PC-3 (cell line): ENCODE measurements around the gene ARHGAP32. TPM values are rescaled to one million over a fixed set of nuclear protein-coding genes. Genes with fewer than 3 reads are reported as not detected.

Experiments
- ATAC-seq: fragments of 200-7000 bp; cut with Tn5 transposase; 2 replicates; pipeline ENCODE4 v1.9.1; 2020; ENCODE audit warnings: mild to moderate bottlenecking, moderate library complexity
- BruUV-seq: library from RNA; stranded (reverse); fragments of 400-500 nt; replicated peaks from 2 replicates; lab custom pipeline; 2021; lab: Mats Ljungman, UMichigan
- CTCF ChIA-PET: fragments of 300-600 bp; sonication (Branson Sonifier 250); formaldehyde crosslinking; loops from one replicate; lab custom pipeline; 2022; ENCODE audit warnings: antibody characterized with exemption; lab: Charles Lee
- POLR2A ChIA-PET: fragments of 300-600 bp; sonication (Branson Sonifier 250); formaldehyde crosslinking; loops from one replicate; lab custom pipeline; 2022; ENCODE audit warnings: antibody characterized with exemption; ENCODE audit not compliant: unreplicated experiment; lab: Charles Lee
- DNase-seq: peaks from one replicate; pipeline ENCODE4 v3.0.0-alpha.2; 2015
- H2AFZ ChIP-seq: fragments of 300-600 bp; sonication (generic); 2 replicates; pipeline ENCODE4 v1.6.0; 2016; ENCODE audit warnings: antibody characterized with exemption, low read length
- H3F3A ChIP-seq: fragments of 300-600 bp; sonication (generic); one replicate; pipeline ENCODE4 v1.6.0; 2017; ENCODE audit warnings: antibody characterized with exemption, low read length, control low read depth, mild to moderate bottlenecking; ENCODE audit not compliant: unreplicated experiment
- H3K27ac ChIP-seq: fragments of 300-600 bp; sonication (generic); 2 replicates; pipeline ENCODE4 v1.5.1; 2016; ENCODE audit warnings: mild to moderate bottlenecking, low read length
- H3K27me3 ChIP-seq: fragments of 300-600 bp; sonication (generic); 2 replicates; pipeline ENCODE4 v1.6.1; 2016; ENCODE audit warnings: low read length, mixed read lengths
- H3K36me3 ChIP-seq: fragments of 300-600 bp; sonication (generic); 2 replicates; pipeline ENCODE4 v1.6.1; 2016; ENCODE audit warnings: low read depth, mixed run types, low read length, mixed read lengths
- H3K4me1 ChIP-seq: fragments of 300-600 bp; sonication (generic); 2 replicates; pipeline ENCODE4 v1.5.1; 2016; ENCODE audit warnings: low read length; ENCODE audit not compliant: insufficient read depth
- H3K4me2 ChIP-seq: fragments of 300-600 bp; sonication (generic); 2 replicates; pipeline ENCODE4 v1.6.0; 2016; ENCODE audit warnings: low read length
- H3K4me3 ChIP-seq: fragments of 300-600 bp; sonication (generic); 2 replicates; pipeline ENCODE4 v1.5.1; 2016; ENCODE audit warnings: mild to moderate bottlenecking, low read length, mixed read lengths
- H3K79me2 ChIP-seq: fragments of 300-600 bp; sonication (generic); 2 replicates; pipeline ENCODE4 v1.6.1; 2017; ENCODE audit warnings: low read length, mixed read lengths
- H3K9ac ChIP-seq: fragments of 300-600 bp; sonication (generic); 2 replicates; pipeline ENCODE4 v1.6.0; 2016; ENCODE audit warnings: mild to moderate bottlenecking, low read length
- H3K9me2 ChIP-seq: fragments of 300-600 bp; sonication (generic); replicated peaks from 2 replicates; pipeline ENCODE4 v1.6.1; 2016; ENCODE audit warnings: mixed run types, low read length, mixed read lengths
- H3K9me3 ChIP-seq: fragments of 300-600 bp; sonication (generic); 2 replicates; pipeline ENCODE4 v1.6.1; 2016; ENCODE audit warnings: low read length, mixed read lengths
- H4K20me1 ChIP-seq: fragments of 300-600 bp; sonication (generic); 2 replicates; pipeline ENCODE4 v1.6.1; 2016; ENCODE audit warnings: low read length, mixed read lengths
- EZH2 ChIP-seq: fragments of 300-600 bp; sonication (generic); IDR thresholded peaks from one replicate; pipeline ENCODE4 v1.6.1; 2017; ENCODE audit warnings: antibody characterized with exemption, mild to moderate bottlenecking, low read length; ENCODE audit not compliant: unreplicated experiment
- EZH2phosphoT487 ChIP-seq: fragments of 300-600 bp; sonication (generic); IDR thresholded peaks from 2 replicates; pipeline ENCODE4 v1.6.1; 2018; ENCODE audit warnings: mild to moderate bottlenecking, antibody characterized with exemption, low read length, borderline replicate concordance
- intact Hi-C: fragments of 100-400 bp; cut with micrococcal nuclease; formaldehyde crosslinking; loops from 2 replicates; pipeline ENCODE4 v1.9.0; 2023
- total RNA-seq: library from RNA; depleted of rRNA; stranded (reverse); fragments of >200 nt; gene quantifications from 2 replicates; pipeline ENCODE4 v1.2.3, GENCODE V29; 2014
- TF ChIP-seq, protein P1 (sequence below): fragments of 300-600 bp; sonication (generic); conservative IDR thresholded peaks from 2 replicates; pipeline ENCODE4 v1.5.1; 2017; ENCODE audit warnings: antibody characterized with exemption, low read depth, mild to moderate bottlenecking, low read length

Gene ARHGAP32
- total RNA-seq, 1 experiment from 2014 or later, result 13.7 TPM

DNA sequence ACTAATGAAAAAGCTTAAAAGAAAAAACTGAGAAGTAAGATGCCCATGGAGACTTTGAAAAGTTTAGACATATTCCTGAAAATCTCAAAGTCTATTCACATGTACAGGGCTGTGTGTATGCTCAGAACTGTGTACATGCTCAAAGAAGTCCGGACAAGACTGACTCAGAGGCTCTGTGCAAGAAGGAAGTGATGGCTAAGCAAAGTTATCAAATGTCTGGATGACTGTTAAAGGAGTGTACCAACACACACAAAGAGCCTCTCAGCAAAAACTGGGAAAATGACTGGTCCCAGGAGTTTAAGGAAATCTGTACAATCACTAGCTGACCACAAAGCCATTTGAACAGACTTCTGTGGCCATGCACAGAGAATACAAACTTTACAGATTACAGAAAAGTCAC lies 33.1 kb upstream of the ARHGAP32 start:
- ATAC-seq, result peak; percentile 97
- Histone ChIP-seq H3F3A (no peaks in the 10 kb centered on the region), H2AFZ (no peak overlapping the region)

DNA sequence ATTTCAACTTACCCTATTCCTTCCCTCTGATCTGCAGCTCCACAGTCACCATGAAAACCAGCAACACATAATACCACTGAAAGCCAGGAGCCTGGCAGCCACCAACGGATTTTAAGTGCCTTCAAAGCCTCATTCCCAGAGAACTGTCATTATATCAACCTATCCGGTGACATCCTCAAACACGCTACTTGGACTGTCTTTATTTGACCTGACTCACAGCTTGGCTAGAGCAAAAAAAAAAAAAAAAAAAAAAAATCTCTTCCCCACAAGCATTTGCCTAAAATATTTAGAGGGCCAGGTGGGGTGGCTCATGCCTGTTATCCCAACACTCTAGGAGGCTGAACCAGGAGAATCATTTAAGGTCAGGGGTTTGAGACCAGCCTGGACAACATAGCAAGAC lies 32.4 kb upstream of the ARHGAP32 start:
- intact Hi-C loops, result loop anchor here (2.0 kb wide), 2 partner anchors 34 to 108 kb away; no protein-coding TSS in a partner anchor
- CTCF ChIA-PET, result no interaction called here
- 0 out of 2 replicates have a peak overlapping the region, but pooled peaks have one; percentile 14 for H3K9ac ChIP-seq
- no peaks in the 10 kb centered on the region for H3K9me2 ChIP-seq
- BruUV-seq, result no TSS peak
- peak overlapping the region; percentile 66 for H3K27ac ChIP-seq
- peaks cover 11% of the 10 kb centered on the region for H3K36me3 ChIP-seq
- POLR2A ChIA-PET, result no interaction called here
- DNase-seq (peak; percentile 72), ATAC-seq (peak; percentile 84)
- TF ChIP-seq EZH2 (no peak), EZH2phosphoT487 (no peak)
- H2AFZ ChIP-seq, result no peak overlapping the region
- no peaks in the 10 kb centered on the region for H3K79me2 ChIP-seq
- no peak overlapping the region for H3K4me3 ChIP-seq
- H3K4me1 ChIP-seq, result peaks cover 21% of the 10 kb centered on the region
- no peaks in the 10 kb centered on the region for H3K27me3 ChIP-seq
- no peaks in the 10 kb centered on the region for H3F3A ChIP-seq
- peak overlapping the region; percentile 19 for H3K4me2 ChIP-seq
- H3K9me3 ChIP-seq, result peaks cover 12% of the 10 kb centered on the region
- H4K20me1 ChIP-seq, result no peaks in the 10 kb centered on the region

More for the DNA sequence above, 33.1 kb upstream of the ARHGAP32 start:
- H3K4me2 ChIP-seq, result peak overlapping the region; percentile 19
- TF ChIP-seq, protein P1, sequence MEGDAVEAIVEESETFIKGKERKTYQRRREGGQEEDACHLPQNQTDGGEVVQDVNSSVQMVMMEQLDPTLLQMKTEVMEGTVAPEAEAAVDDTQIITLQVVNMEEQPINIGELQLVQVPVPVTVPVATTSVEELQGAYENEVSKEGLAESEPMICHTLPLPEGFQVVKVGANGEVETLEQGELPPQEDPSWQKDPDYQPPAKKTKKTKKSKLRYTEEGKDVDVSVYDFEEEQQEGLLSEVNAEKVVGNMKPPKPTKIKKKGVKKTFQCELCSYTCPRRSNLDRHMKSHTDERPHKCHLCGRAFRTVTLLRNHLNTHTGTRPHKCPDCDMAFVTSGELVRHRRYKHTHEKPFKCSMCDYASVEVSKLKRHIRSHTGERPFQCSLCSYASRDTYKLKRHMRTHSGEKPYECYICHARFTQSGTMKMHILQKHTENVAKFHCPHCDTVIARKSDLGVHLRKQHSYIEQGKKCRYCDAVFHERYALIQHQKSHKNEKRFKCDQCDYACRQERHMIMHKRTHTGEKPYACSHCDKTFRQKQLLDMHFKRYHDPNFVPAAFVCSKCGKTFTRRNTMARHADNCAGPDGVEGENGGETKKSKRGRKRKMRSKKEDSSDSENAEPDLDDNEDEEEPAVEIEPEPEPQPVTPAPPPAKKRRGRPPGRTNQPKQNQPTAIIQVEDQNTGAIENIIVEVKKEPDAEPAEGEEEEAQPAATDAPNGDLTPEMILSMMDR, result no peak
- TF ChIP-seq EZH2, result no peak
- no peak for TF ChIP-seq EZH2phosphoT487
- H3K9ac ChIP-seq, result peak overlapping the region; percentile 14; the same call in 1 of the 2 replicates
- BruUV-seq, result no TSS peak
- no peaks in the 10 kb centered on the region for H3K27me3 ChIP-seq
- H3K9me2 ChIP-seq, result no peaks in the 10 kb centered on the region
- H4K20me1 ChIP-seq, result no peaks in the 10 kb centered on the region
- peak; percentile 84 for DNase-seq
- H3K27ac ChIP-seq, result peak overlapping the region; percentile 66
- ChIA-PET POLR2A (no interaction called here), CTCF (no interaction called here)
- intact Hi-C loops, result loop anchor here (1.0 to 2.0 kb wide), 3 partner anchors 34 to 108 kb away; no protein-coding TSS in a partner anchor
- peaks cover 21% of the 10 kb centered on the region for H3K4me1 ChIP-seq
- no peaks in the 10 kb centered on the region for H3K79me2 ChIP-seq
- H3K9me3 ChIP-seq, result peaks cover 12% of the 10 kb centered on the region
- H3K36me3 ChIP-seq, result peaks cover 11% of the 10 kb centered on the region
- no peak overlapping the region for H3K4me3 ChIP-seq

DNA sequence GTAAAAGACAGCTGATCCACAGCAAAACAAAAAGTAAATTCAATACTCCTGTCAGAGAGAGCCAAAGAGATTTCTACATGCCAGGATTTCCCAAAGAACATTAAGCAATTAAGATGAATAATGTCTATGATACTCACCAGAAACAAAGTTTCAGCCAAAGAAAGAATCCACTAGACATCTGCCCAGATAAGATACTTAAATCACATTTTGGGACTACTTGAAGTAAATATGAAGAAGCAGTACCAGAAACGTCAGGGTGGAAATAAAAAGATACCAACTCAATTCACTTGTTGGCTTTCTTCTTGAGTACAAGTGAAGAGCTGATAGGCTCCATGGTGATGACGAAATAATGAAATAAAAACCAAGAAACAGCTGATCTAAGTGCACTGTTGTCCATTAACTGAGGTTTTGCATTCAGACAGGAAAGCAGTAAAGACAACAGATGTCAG lies 31.6 kb upstream of the ARHGAP32 start:
- peaks cover 21% of the 10 kb centered on the region for H3K4me1 ChIP-seq
- H2AFZ ChIP-seq, result no peak overlapping the region
- BruUV-seq, result no TSS peak
- POLR2A ChIA-PET, result no interaction called here
- H3K79me2 ChIP-seq, result no peaks in the 10 kb centered on the region
- no peak overlapping the region for H3K9ac ChIP-seq
- H3K9me3 ChIP-seq, result peaks cover 12% of the 10 kb centered on the region
- no peak for ATAC-seq
- H3K36me3 ChIP-seq, result peaks cover 11% of the 10 kb centered on the region
- no peaks in the 10 kb centered on the region for H3K27me3 ChIP-seq
- no peak overlapping the region for H3K4me2 ChIP-seq
- intact Hi-C loops, result loop anchor here (2.0 kb wide), 2 partner anchors 33 to 107 kb away; no protein-coding TSS in a partner anchor
- H3F3A ChIP-seq, result no peaks in the 10 kb centered on the region
- CTCF ChIA-PET, result no interaction called here
- no peaks in the 10 kb centered on the region for H3K9me2 ChIP-seq
- TF ChIP-seq EZH2phosphoT487 (no peak), EZH2 (no peak)
- TF ChIP-seq, protein P1, result no peak
- no peaks in the 10 kb centered on the region for H4K20me1 ChIP-seq
- no peak for DNase-seq
- H3K4me3 ChIP-seq, result no peak overlapping the region
- H3K27ac ChIP-seq, result no peak overlapping the region; the same call in 1 of the 2 replicates
